Measurements from ENCODE around the gene SPATA9.
"Not testable (repeated sequence)": the region's sequence is repeated elsewhere in the genome, so short reads cannot be mapped to it uniquely, and the experiment has no call there.

Gene SPATA9

GRCh38 chr5:95646569-95647431 lies 36.0 kb downstream of the SPATA9 start, which contains the start of gene RFESD:
TSS of gene RFESD (plus strand) at chr5:95646777. CDS start at chr5:95652272, 5,495 bp downstream.
- peak within 1 kb of the TSS; percentile 87 for H3K27ac ChIP-seq (ENCODE audit: low read length)
- peak within 1 kb of the TSS; percentile 76 for H3K4me2 ChIP-seq (ENCODE audit: insufficient read depth, low read length)
- peak; percentile 93 for ATAC-seq (ENCODE audit: insufficient read depth, low read depth)
- H3K4me1 ChIP-seq (ENCODE audit: insufficient read depth, low read length): peaks cover 43% of the 10 kb centered on the region
- TF ChIP-seq EZH2 (IDR thresholded peaks at IDR 0.05; ENCODE audit: borderline replicate concordance, low read depth, low read length, severe bottlenecking) (no peak), CTCF (IDR thresholded peaks at IDR 0.05; ENCODE audit: borderline replicate concordance, extremely low read depth, low read length, poor library complexity, severe bottlenecking) (peak; percentile 30)
- H4K20me1 ChIP-seq (ENCODE audit: insufficient read depth, low read length): no peaks in the 10 kb centered on the region
- H3K27me3 ChIP-seq (ENCODE audit: insufficient read depth, low read length, poor library complexity): no peaks in the 10 kb centered on the region
- peak within 1 kb of the TSS; percentile 48 to 75; a peak in 3 of 4 replicates for H3K4me3 ChIP-seq (ENCODE audit: low read depth in 1 of 2, low read length in 2 of 2)
- peak; percentile 94 for DNase-seq
- peak within 1 kb of the TSS; percentile 76 for H3K9ac ChIP-seq (ENCODE audit: low read depth, low read length)
- no peaks in the 10 kb centered on the region for H3K9me3 ChIP-seq (ENCODE audit: insufficient read depth, low read length, severe bottlenecking)
- peak within 1 kb of the TSS; percentile 80 for H2AFZ ChIP-seq (ENCODE audit: low read depth, low read length)
- H3K79me2 ChIP-seq (ENCODE audit: insufficient read depth, low read length): no peaks in the 10 kb centered on the region
- H3K36me3 ChIP-seq (ENCODE audit: insufficient read depth, low read length): no peaks in the 10 kb centered on the region

GRCh38 chr5:95646226-95646568 lies 36.6 kb downstream of the SPATA9 start:
- H3K9me3 ChIP-seq (ENCODE audit: insufficient read depth, low read length, severe bottlenecking); H3K36me3 ChIP-seq (ENCODE audit: insufficient read depth, low read length); H4K20me1 ChIP-seq (ENCODE audit: insufficient read depth, low read length); H3K27me3 ChIP-seq (ENCODE audit: insufficient read depth, low read length, poor library complexity); ATAC-seq (ENCODE audit: insufficient read depth, low read depth); DNase-seq; H3K79me2 ChIP-seq (ENCODE audit: insufficient read depth, low read length): not testable (repeated sequence)
- Histone ChIP-seq H3K27ac (ENCODE audit: low read length) (peak overlapping the region; percentile 87), H3K9ac (ENCODE audit: low read depth, low read length) (peak overlapping the region; percentile 76), H3K4me3 (ENCODE audit: low read depth in 1 of 2, low read length in 2 of 2) (peak overlapping the region in 1 of 2 experiments; percentile 75; a peak in 3 of 4 replicates), H3K4me1 (ENCODE audit: insufficient read depth, low read length) (peaks cover 43% of the 10 kb centered on the region), H2AFZ (ENCODE audit: low read depth, low read length) (peak overlapping the region; percentile 80), H3K4me2 (ENCODE audit: insufficient read depth, low read length) (peak overlapping the region; percentile 76)

GRCh38 chr5:95644351-95645042 lies 38.3 kb downstream of the SPATA9 start:
- peaks cover 43% of the 10 kb centered on the region for H3K4me1 ChIP-seq (ENCODE audit: insufficient read depth, low read length)
- peak overlapping the region; percentile 33; the same call in 1 of the 2 replicates for H3K4me2 ChIP-seq (ENCODE audit: insufficient read depth, low read length)
- peak; percentile 64 for DNase-seq
- H3K27me3 ChIP-seq (ENCODE audit: insufficient read depth, low read length, poor library complexity): no peaks in the 10 kb centered on the region
- peak; percentile 37; the same call in 2 of the 3 replicates for ATAC-seq (ENCODE audit: insufficient read depth, low read depth)
- H4K20me1 ChIP-seq (ENCODE audit: insufficient read depth, low read length): no peaks in the 10 kb centered on the region
- no peak overlapping the region for H3K4me3 ChIP-seq (ENCODE audit: low read depth in 1 of 2, low read length in 2 of 2)
- no peak overlapping the region for H3K9ac ChIP-seq (ENCODE audit: low read depth, low read length)
- H2AFZ ChIP-seq (ENCODE audit: low read depth, low read length): peak overlapping the region; percentile 62
- no peaks in the 10 kb centered on the region for H3K79me2 ChIP-seq (ENCODE audit: insufficient read depth, low read length)
- no peaks in the 10 kb centered on the region for H3K36me3 ChIP-seq (ENCODE audit: insufficient read depth, low read length)
- peak overlapping the region; percentile 19; the same call in 1 of the 2 replicates for H3K27ac ChIP-seq (ENCODE audit: low read length)
- no peaks in the 10 kb centered on the region for H3K9me3 ChIP-seq (ENCODE audit: insufficient read depth, low read length, severe bottlenecking)
- TF ChIP-seq EZH2 (IDR thresholded peaks at IDR 0.05; ENCODE audit: borderline replicate concordance, low read depth, low read length, severe bottlenecking) (no peak), CTCF (IDR thresholded peaks at IDR 0.05; ENCODE audit: borderline replicate concordance, extremely low read depth, low read length, poor library complexity, severe bottlenecking) (peak; percentile 93)

GRCh38 chr5:95643152-95643551 lies 39.6 kb downstream of the SPATA9 start:
- H4K20me1 ChIP-seq (ENCODE audit: insufficient read depth, low read length): no peaks in the 10 kb centered on the region
- peaks cover 35% of the 10 kb centered on the region for H3K4me1 ChIP-seq (ENCODE audit: insufficient read depth, low read length)

More at GRCh38 chr5:95643152-95643551, 39.6 kb downstream of the SPATA9 start:
- H3K9ac ChIP-seq (ENCODE audit: low read depth, low read length): no peak overlapping the region
- no peak overlapping the region for H3K4me3 ChIP-seq (ENCODE audit: low read depth in 1 of 2, low read length in 2 of 2)
- no peak overlapping the region for H3K4me2 ChIP-seq (ENCODE audit: insufficient read depth, low read length)
- TF ChIP-seq CTCF (IDR thresholded peaks at IDR 0.05; ENCODE audit: borderline replicate concordance, extremely low read depth, low read length, poor library complexity, severe bottlenecking) (no peak), EZH2 (IDR thresholded peaks at IDR 0.05; ENCODE audit: borderline replicate concordance, low read depth, low read length, severe bottlenecking) (no peak)
- ATAC-seq (ENCODE audit: insufficient read depth, low read depth): no peak
- H3K79me2 ChIP-seq (ENCODE audit: insufficient read depth, low read length): no peaks in the 10 kb centered on the region
- no peak overlapping the region for H3K27ac ChIP-seq (ENCODE audit: low read length)
- H3K27me3 ChIP-seq (ENCODE audit: insufficient read depth, low read length, poor library complexity): peaks cover 2% of the 10 kb centered on the region
- H3K9me3 ChIP-seq (ENCODE audit: insufficient read depth, low read length, severe bottlenecking): no peaks in the 10 kb centered on the region
- H2AFZ ChIP-seq (ENCODE audit: low read depth, low read length): no peak overlapping the region
- H3K36me3 ChIP-seq (ENCODE audit: insufficient read depth, low read length): no peaks in the 10 kb centered on the region
- DNase-seq: no peak

Measured in DND-41 (cell line).